Trophoblast cell (in vitro differentiated cells and primary cell): ENCODE data around the gene COTL1.

ENCODE experiments used
- DNase-seq, 2 donors: peaks; one replicate each; pipeline ENCODE4 v3.0.0-alpha.2; 2016
- H2AFZ ChIP-seq: 2 replicates; pipeline ENCODE4 v1.6.1; 2013; ENCODE audit warnings: low read length, moderate library complexity, mild to moderate bottlenecking; ENCODE audit not compliant: insufficient read depth, poor library complexity
- H2AK5ac ChIP-seq: 2 replicates; pipeline ENCODE4 v1.6.1; 2013; ENCODE audit warnings: mild to moderate bottlenecking, low read length
- H2BK120ac ChIP-seq: 2 replicates; pipeline ENCODE4 v1.6.1; 2013; ENCODE audit warnings: low read length, mild to moderate bottlenecking, moderate library complexity; ENCODE audit not compliant: insufficient read depth, poor library complexity
- H2BK12ac ChIP-seq: 2 replicates; pipeline ENCODE4 v1.6.1; 2013; ENCODE audit warnings: mild to moderate bottlenecking, low read length, moderate library complexity
- H2BK5ac ChIP-seq: 2 replicates; pipeline ENCODE4 v1.6.1; 2013; ENCODE audit warnings: low read length, low read depth, moderate library complexity, mild to moderate bottlenecking; ENCODE audit not compliant: poor library complexity
- H3K14ac ChIP-seq: 2 replicates; pipeline ENCODE4 v1.6.1; 2013; ENCODE audit warnings: mild to moderate bottlenecking, low read length
- H3K18ac ChIP-seq: 2 replicates; pipeline ENCODE4 v1.6.1; 2013; ENCODE audit warnings: mild to moderate bottlenecking, low read length
- H3K23ac ChIP-seq: 2 replicates; pipeline ENCODE4 v1.6.1; 2013; ENCODE audit warnings: low read length
- H3K27ac ChIP-seq: 2 replicates; pipeline ENCODE4 v1.5.1; 2013; ENCODE audit warnings: low read depth, mild to moderate bottlenecking, inconsistent platforms, low read length, moderate library complexity
- H3K27me3 ChIP-seq: 2 replicates; pipeline ENCODE4 v1.6.1; 2013; ENCODE audit warnings: inconsistent platforms, mild to moderate bottlenecking, low read length, moderate library complexity; ENCODE audit not compliant: insufficient read depth
- H3K36me3 ChIP-seq, 2 experiments: 1 replicate in 1 of 2; 2 replicates in 1 of 2; pipeline ENCODE4 v1.6.1; 2013; ENCODE audit warnings: low read length in 2 of 2, mild to moderate bottlenecking in 2 of 2, moderate library complexity in 1 of 2; ENCODE audit not compliant: insufficient read depth in 2 of 2, control insufficient read depth in 1 of 2
- H3K4ac ChIP-seq: 2 replicates; pipeline ENCODE4 v1.6.1; 2013; ENCODE audit warnings: low read depth, mild to moderate bottlenecking, low read length, moderate library complexity
- H3K4me1 ChIP-seq, 2 experiments: 1 replicate in 1 of 2; 2 replicates in 1 of 2; pipeline ENCODE4 v1.6.1; 2013; ENCODE audit warnings: low read length in 2 of 2, mild to moderate bottlenecking in 2 of 2, moderate library complexity in 1 of 2; ENCODE audit not compliant: insufficient read depth in 2 of 2, control insufficient read depth in 1 of 2
- H3K4me2 ChIP-seq: 2 replicates; pipeline ENCODE4 v1.6.1; 2013; ENCODE audit warnings: inconsistent platforms, mild to moderate bottlenecking, low read length, moderate library complexity
- H3K4me3 ChIP-seq: 2 replicates; pipeline ENCODE4 v1.5.1; 2013; ENCODE audit warnings: mild to moderate bottlenecking, low read depth, low read length, inconsistent platforms
- H3K79me1 ChIP-seq: one replicate; pipeline ENCODE4 v1.6.1; 2013; ENCODE audit warnings: low read length
- H3K79me2 ChIP-seq: 2 replicates; pipeline ENCODE4 v1.6.1; 2013; ENCODE audit warnings: low read length, mild to moderate bottlenecking; ENCODE audit not compliant: control insufficient read depth, insufficient read depth, poor library complexity
- H3K9ac ChIP-seq: 2 replicates; pipeline ENCODE4 v1.6.1; 2013; ENCODE audit warnings: mild to moderate bottlenecking, low read length
- H3K9me3 ChIP-seq: 2 replicates; pipeline ENCODE4 v1.6.1; 2013; ENCODE audit warnings: low read depth, mild to moderate bottlenecking, control low read depth, inconsistent platforms, low read length; ENCODE audit not compliant: insufficient read depth
- H4K12ac ChIP-seq: 2 replicates; pipeline ENCODE4 v1.6.1; 2013; ENCODE audit warnings: low read depth, mild to moderate bottlenecking, low read length, moderate library complexity
- H4K8ac ChIP-seq: 2 replicates; pipeline ENCODE4 v1.6.1; 2013; ENCODE audit warnings: low read depth, mild to moderate bottlenecking, low read length, moderate library complexity
- H4K91ac ChIP-seq: one replicate; pipeline ENCODE4 v1.6.1; 2013; ENCODE audit warnings: low read depth, mild to moderate bottlenecking, low read length, moderate library complexity
- WGBS: extraction: QIAGEN DNeasy Blood & Tissue Kit; methylation state at CpG from one replicate; pipeline ENCODE4 v1.1.7; 2013; ENCODE audit warnings: missing lambda C conversion rate; ENCODE audit not compliant: insufficient read length, insufficient coverage; ENCODE audit errors: extremely low coverage; 5-methylcytosine and 5-hydroxymethylcytosine counted together

The COTL1 gene

GRCh38 chr16:84566545-84567257 lies 51.2 kb downstream of the COTL1 start:
- Histone ChIP-seq H3K27ac (no peak overlapping the region), H3K79me1 (peaks cover 8% of the 10 kb centered on the region), H3K9me3 (peaks cover 5% of the 10 kb centered on the region), H3K27me3 (no peaks in the 10 kb centered on the region), H2AK5ac (no peak overlapping the region), H3K36me3 (peaks cover 23 to 26% of the 10 kb centered on the region in 2 experiments), H3K4me1 (peaks cover 6 to 10% of the 10 kb centered on the region in 2 experiments), H4K12ac (no peak overlapping the region), H3K4ac (no peak overlapping the region), H2BK5ac (peak overlapping the region; percentile 4), H2AFZ (no peak overlapping the region), H3K79me2 (no peaks in the 10 kb centered on the region), H2BK120ac (peak overlapping the region; percentile 26), H3K23ac (no peak overlapping the region), H2BK12ac (no peak overlapping the region), H3K4me2 (no peak overlapping the region), H3K9ac (no peak overlapping the region), H4K91ac (peak overlapping the region; percentile 9), H4K8ac (no peak overlapping the region), H3K4me3 (no peak overlapping the region), H3K14ac (no peak overlapping the region), H3K18ac (no peak overlapping the region)
- peak in 1 of 2 donors; percentile 30 for DNase-seq
- WGBS: no CpG with 5 or more reads among the region's 21 CpGs

- peaks cover 23 to 26% of the 10 kb centered on the region in 2 experiments for H3K36me3 ChIP-seq
- H4K8ac ChIP-seq: no peak overlapping the region
- H3K79me2 ChIP-seq: no peaks in the 10 kb centered on the region
- H3K79me1 ChIP-seq: peaks cover 8% of the 10 kb centered on the region
- H4K91ac ChIP-seq: peak overlapping the region; percentile 26
- no peak overlapping the region for H2AFZ ChIP-seq
- H2BK5ac ChIP-seq: no peak overlapping the region
- no peaks in the 10 kb centered on the region for H3K27me3 ChIP-seq
- H4K12ac ChIP-seq: peak overlapping the region; percentile 40
- H2AK5ac ChIP-seq: no peak overlapping the region
- no peak overlapping the region for H3K4me2 ChIP-seq
- H2BK120ac ChIP-seq: peak overlapping the region; percentile 26
- no peak overlapping the region for H3K9ac ChIP-seq
- peak overlapping the region; percentile 24 for H2BK12ac ChIP-seq
- H3K9me3 ChIP-seq: no peaks in the 10 kb centered on the region
- no peak overlapping the region for H3K4ac ChIP-seq
- no peak overlapping the region for H3K18ac ChIP-seq
- H3K27ac ChIP-seq: no peak overlapping the region
- H3K23ac ChIP-seq: no peak overlapping the region
- no peak overlapping the region for H3K14ac ChIP-seq
- peak; percentile 97 for DNase-seq
- WGBS: no CpG with 5 or more reads among the region's 22 CpGs
- H3K4me1 ChIP-seq: peaks cover 6 to 10% of the 10 kb centered on the region in 2 experiments
- H3K4me3 ChIP-seq: no peak overlapping the region
Measured at GRCh38 chr16:84565669-84566495, 52.0 kb downstream of the COTL1 start.

- H3K18ac ChIP-seq: no peak overlapping the region
- H3K4ac ChIP-seq: no peak overlapping the region
- H3K27ac ChIP-seq: no peak overlapping the region
- no peak overlapping the region for H2BK12ac ChIP-seq
- H3K4me2 ChIP-seq: no peak overlapping the region
- no peaks in the 10 kb centered on the region for H3K27me3 ChIP-seq
- H4K12ac ChIP-seq: no peak overlapping the region
- peak; percentile 72 to 83 for DNase-seq
- peaks cover 23 to 26% of the 10 kb centered on the region in 2 experiments for H3K36me3 ChIP-seq
- H3K9ac ChIP-seq: no peak overlapping the region
- H3K23ac ChIP-seq: no peak overlapping the region
- H3K4me1 ChIP-seq: peaks cover 9 to 12% of the 10 kb centered on the region in 2 experiments
- no peak overlapping the region for H2AFZ ChIP-seq
- H3K14ac ChIP-seq: no peak overlapping the region
- no peak overlapping the region for H4K91ac ChIP-seq
- H3K9me3 ChIP-seq: no peaks in the 10 kb centered on the region
- no peak overlapping the region for H2AK5ac ChIP-seq
- no peak overlapping the region for H4K8ac ChIP-seq
- no peak overlapping the region for H2BK120ac ChIP-seq
- H3K4me3 ChIP-seq: no peak overlapping the region
- no peak overlapping the region for H2BK5ac ChIP-seq
- H3K79me2 ChIP-seq: no peaks in the 10 kb centered on the region
- peaks cover 8% of the 10 kb centered on the region for H3K79me1 ChIP-seq
- WGBS: no CpG with 5 or more reads among the region's 13 CpGs
Measured at GRCh38 chr16:84563786-84564420, 54.0 kb downstream of the COTL1 start.

GRCh38 chr16:84563064-84563715 lies 54.7 kb downstream of the COTL1 start:
- Histone ChIP-seq H4K12ac (no peak overlapping the region), H3K9ac (no peak overlapping the region), H3K23ac (no peak overlapping the region), H3K18ac (no peak overlapping the region), H3K4ac (no peak overlapping the region), H3K4me1 (peaks cover 4 to 6% of the 10 kb centered on the region in 2 experiments), H3K79me1 (peaks cover 7% of the 10 kb centered on the region), H3K27ac (no peak overlapping the region), H4K91ac (no peak overlapping the region), H4K8ac (no peak overlapping the region), H3K79me2 (no peaks in the 10 kb centered on the region), H2BK12ac (no peak overlapping the region), H3K9me3 (no peaks in the 10 kb centered on the region), H3K36me3 (peaks cover 23 to 26% of the 10 kb centered on the region in 2 experiments), H3K4me2 (no peak overlapping the region), H2BK120ac (no peak overlapping the region), H3K27me3 (no peaks in the 10 kb centered on the region), H3K4me3 (no peak overlapping the region), H3K14ac (no peak overlapping the region), H2AFZ (no peak overlapping the region), H2BK5ac (no peak overlapping the region), H2AK5ac (no peak overlapping the region)
- no CpG with 5 or more reads among the region's 7 CpGs for WGBS
- DNase-seq: no peak
